Prostate gland (tissue), 2 donors: ENCODE measurements around the gene CWF19L2. TPM values are rescaled to one million over a fixed set of nuclear protein-coding genes. Genes with fewer than 3 reads are reported as not detected.

Experiments
- DNase-seq: peaks from one replicate; pipeline ENCODE4 v3.0.0-alpha.2; 2019; ENCODE audit warnings: low spot score
- H3K27ac ChIP-seq, 2 donors: fragments of 200-600 bp; sonication (generic); 2 replicates each; pipeline ENCODE4 v1.5.1; 2017 to 2019
- H3K27me3 ChIP-seq: fragments of 200-600 bp; sonication (generic); replicated peaks from 2 replicates; pipeline ENCODE4 v1.5.1; 2019; ENCODE audit not compliant: insufficient read depth
- H3K36me3 ChIP-seq, 2 donors: fragments of 200-600 bp; sonication (generic); 1 replicate in 1 of 2; 2 replicates in 1 of 2; pipeline versions ENCODE4 v1.5.1 to v1.8.1; 2017 to 2019
- H3K4me1 ChIP-seq: fragments of 200-600 bp; sonication (generic); replicated peaks from 2 replicates; pipeline ENCODE4 v1.5.1; 2019
- H3K4me3 ChIP-seq, 2 donors: fragments of 200-600 bp; sonication (generic); 2 replicates each; pipeline ENCODE4 v1.5.1; 2017 to 2019
- H3K9me3 ChIP-seq: fragments of 200-600 bp; sonication (generic); 2 replicates; pipeline ENCODE4 v1.5.1; 2017
- POLR2A ChIP-seq: fragments of 450-650 bp; IDR thresholded peaks from one replicate; pipeline ENCODE4 v1.6.1; 2016; ENCODE audit warnings: antibody characterized with exemption, mild to moderate bottlenecking
- POLR2AphosphoS5 ChIP-seq: sonication (generic); formaldehyde crosslinking; IDR thresholded peaks from one replicate; pipeline ENCODE4 v1.6.1; 2017; ENCODE audit warnings: antibody characterized with exemption
- WGBS: methylation state at CpG from one replicate; pipeline ENCODE4 v1.1.5; 2018; 5-methylcytosine and 5-hydroxymethylcytosine counted together
- intact Hi-C: fragments of 100-400 bp; cut with DNase I; formaldehyde crosslinking; loops from one replicate; pipeline ENCODE4 v1.14.2; 2022
- total RNA-seq, 2 donors: library from RNA; depleted of rRNA; stranded (reverse); fragments of >200 nt; gene quantifications; one replicate each; pipeline ENCODE4 v1.1.0, GENCODE V29; 2016
- TF ChIP-seq, protein P1 (sequence below), 4 experiments: fragments of 200-600 bp in 2 of 4; fragments of 450-650 bp in 2 of 4; sonication (generic) in 2 of 4; IDR thresholded peaks; 1 replicate in 3 of 4; 2 replicates in 1 of 4; pipeline ENCODE4 v1.5.1; 2016 to 2019; ENCODE audit warnings: antibody characterized with exemption in 4 of 4, mild to moderate bottlenecking in 2 of 4, moderate library complexity in 2 of 4

CWF19L2 gene
- total RNA-seq, 2 donors from 2014 or later, result 10.6 to 22.1 TPM

DNA sequence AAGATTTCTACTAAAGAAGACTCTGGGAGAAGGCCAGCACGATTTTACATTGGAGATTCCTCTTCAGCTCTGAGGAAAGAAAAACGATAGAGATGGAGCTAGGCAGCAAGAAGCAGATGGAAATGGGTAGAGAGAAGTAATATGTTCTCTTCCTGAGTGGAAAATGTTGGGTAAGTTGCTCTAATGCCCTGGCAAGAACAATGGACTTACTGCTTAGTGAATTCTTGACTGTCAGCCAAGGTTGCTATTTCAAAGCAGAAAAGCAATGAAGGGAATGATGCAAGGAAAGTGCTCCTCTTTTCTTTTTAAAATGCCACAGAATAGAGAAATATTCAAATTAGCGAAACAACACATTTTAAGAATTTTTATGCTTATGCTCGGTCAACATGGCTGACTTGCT lies 38.4 kb upstream of the CWF19L2 start:
- no peak for TF ChIP-seq POLR2A
- TF ChIP-seq POLR2AphosphoS5, result no peak
- TF ChIP-seq, protein P1, sequence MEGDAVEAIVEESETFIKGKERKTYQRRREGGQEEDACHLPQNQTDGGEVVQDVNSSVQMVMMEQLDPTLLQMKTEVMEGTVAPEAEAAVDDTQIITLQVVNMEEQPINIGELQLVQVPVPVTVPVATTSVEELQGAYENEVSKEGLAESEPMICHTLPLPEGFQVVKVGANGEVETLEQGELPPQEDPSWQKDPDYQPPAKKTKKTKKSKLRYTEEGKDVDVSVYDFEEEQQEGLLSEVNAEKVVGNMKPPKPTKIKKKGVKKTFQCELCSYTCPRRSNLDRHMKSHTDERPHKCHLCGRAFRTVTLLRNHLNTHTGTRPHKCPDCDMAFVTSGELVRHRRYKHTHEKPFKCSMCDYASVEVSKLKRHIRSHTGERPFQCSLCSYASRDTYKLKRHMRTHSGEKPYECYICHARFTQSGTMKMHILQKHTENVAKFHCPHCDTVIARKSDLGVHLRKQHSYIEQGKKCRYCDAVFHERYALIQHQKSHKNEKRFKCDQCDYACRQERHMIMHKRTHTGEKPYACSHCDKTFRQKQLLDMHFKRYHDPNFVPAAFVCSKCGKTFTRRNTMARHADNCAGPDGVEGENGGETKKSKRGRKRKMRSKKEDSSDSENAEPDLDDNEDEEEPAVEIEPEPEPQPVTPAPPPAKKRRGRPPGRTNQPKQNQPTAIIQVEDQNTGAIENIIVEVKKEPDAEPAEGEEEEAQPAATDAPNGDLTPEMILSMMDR (IDR thresholded peaks at IDR 0.05), result no peak
- Histone ChIP-seq H3K36me3 (no peaks in the 10 kb centered on the region), H3K27ac (no peak overlapping the region), H3K4me1 (no peaks in the 10 kb centered on the region), H3K9me3 (no peaks in the 10 kb centered on the region), H3K27me3 (no peaks in the 10 kb centered on the region), H3K4me3 (no peak overlapping the region)
- intact Hi-C loops, result no loop called here
- 67% methylated on average over 4 of the region's 4 CpGs for WGBS
- no peak for DNase-seq

GRCh38 chr11:107494055-107494454 lies 36.4 kb upstream of the CWF19L2 start:
- 34% methylated on average over 1 of the region's 1 CpG for WGBS
- TF ChIP-seq POLR2AphosphoS5 (no peak), POLR2A (no peak)
- TF ChIP-seq, protein P1 (IDR thresholded peaks at IDR 0.05), result no peak
- no peak for DNase-seq
- intact Hi-C loops, result no loop called here
- Histone ChIP-seq H3K27ac (no peak overlapping the region), H3K9me3 (no peaks in the 10 kb centered on the region), H3K27me3 (no peaks in the 10 kb centered on the region), H3K4me3 (no peak overlapping the region), H3K36me3 (no peaks in the 10 kb centered on the region), H3K4me1 (no peaks in the 10 kb centered on the region)

DNA sequence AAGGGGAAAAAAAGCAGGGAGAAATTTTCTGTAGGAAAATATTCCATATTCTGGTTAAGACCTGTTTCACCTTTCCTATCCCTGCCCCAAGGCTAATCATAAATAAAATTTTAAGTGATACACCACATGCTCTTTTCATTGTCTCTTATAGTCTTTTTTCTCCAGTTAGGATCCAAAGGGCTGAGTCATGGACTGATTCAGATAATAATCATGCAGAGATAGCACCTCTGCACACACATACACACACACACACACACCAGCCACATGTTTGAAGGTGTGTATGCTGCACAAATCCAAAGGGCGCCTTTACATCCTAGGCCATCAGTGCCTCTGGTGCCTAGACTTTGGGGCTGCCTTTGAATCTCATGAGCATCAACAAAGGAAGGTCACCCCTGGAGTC lies 35.5 kb upstream of the CWF19L2 start:
- Histone ChIP-seq H3K27ac (no peak overlapping the region), H3K9me3 (no peaks in the 10 kb centered on the region), H3K4me1 (no peaks in the 10 kb centered on the region), H3K4me3 (no peak overlapping the region), H3K36me3 (no peaks in the 10 kb centered on the region), H3K27me3 (no peaks in the 10 kb centered on the region)
- intact Hi-C loops, result no loop called here
- TF ChIP-seq, protein P1 (IDR thresholded peaks at IDR 0.05), result no peak
- TF ChIP-seq POLR2A (no peak), POLR2AphosphoS5 (no peak)
- DNase-seq, result no peak
- WGBS, result 94% methylated on average over 1 of the region's 1 CpG

GRCh38 chr11:107490836-107491235 lies 33.2 kb upstream of the CWF19L2 start:
- 95% methylated on average over 2 of the region's 2 CpGs for WGBS
- TF ChIP-seq, protein P1 (IDR thresholded peaks at IDR 0.05), result no peak
- TF ChIP-seq POLR2A (no peak), POLR2AphosphoS5 (no peak)
- Histone ChIP-seq H3K27me3 (no peaks in the 10 kb centered on the region), H3K4me1 (no peaks in the 10 kb centered on the region), H3K9me3 (no peaks in the 10 kb centered on the region), H3K27ac (no peak overlapping the region), H3K36me3 (no peaks in the 10 kb centered on the region), H3K4me3 (no peak overlapping the region)
- DNase-seq, result no peak
- intact Hi-C loops, result no loop called here

GRCh38 chr11:107482234-107482633 lies 24.6 kb upstream of the CWF19L2 start:
- Histone ChIP-seq H3K9me3 (no peaks in the 10 kb centered on the region), H3K4me1 (no peaks in the 10 kb centered on the region), H3K36me3 (no peaks in the 10 kb centered on the region), H3K27ac (no peak overlapping the region), H3K4me3 (no peak overlapping the region), H3K27me3 (no peaks in the 10 kb centered on the region)
- intact Hi-C loops, result no loop called here
- TF ChIP-seq POLR2AphosphoS5 (no peak), POLR2A (no peak)
- TF ChIP-seq, protein P1 (IDR thresholded peaks at IDR 0.05), result no peak
- DNase-seq, result no peak
